Neural progenitor cell (in vitro differentiated cells): ENCODE results near the gene CLDN7.

Source experiments
- CTCF ChIP-seq: fragments of 200-600 bp; sonication (generic); IDR thresholded peaks from 2 replicates; pipeline ENCODE4 v1.5.1; 2017; ENCODE audit warnings: antibody characterized with exemption, mild to moderate bottlenecking
- EZH2 ChIP-seq: fragments of 200-600 bp; sonication (generic); IDR thresholded peaks from 2 replicates; pipeline ENCODE4 v1.6.1; 2017; ENCODE audit warnings: antibody characterized with exemption, mild to moderate bottlenecking, moderate library complexity

GRCh38 chr17:7281953-7282751, 19.9 kb upstream of the CLDN7 start:
- TF ChIP-seq CTCF (no peak), EZH2 (no peak)
